HepG2 (cell line): ENCODE results near the gene STIM2. TPM values are rescaled to one million over a fixed set of nuclear protein-coding genes. Genes with fewer than 3 reads are reported as not detected.

ENCODE experiments used
- ATAC-seq: fragments of 200-7000 bp; cut with Tn5 transposase; 3 replicates; pipeline ENCODE4 v1.9.1; 2020; ENCODE audit warnings: mild to moderate bottlenecking, moderate library complexity
- BruUV-seq: library from RNA; stranded (reverse); fragments of 400-500 nt; replicated peaks from 2 replicates; lab custom pipeline; 2021; lab: Mats Ljungman, UMichigan
- CTCF ChIA-PET: fragments of 300-600 bp; formaldehyde crosslinking; extraction: SDS; loops from one replicate; lab custom pipeline; 2021; ENCODE audit warnings: low total read pairs, inconsistent platforms, low intra/inter-chr PET ratio; lab: Yijun Ruan, JAX
- POLR2A ChIA-PET: fragments of 350-600 bp; sonication (Branson Sonifier 250); formaldehyde crosslinking; loops from one replicate; lab custom pipeline; 2020; ENCODE audit warnings: antibody characterized with exemption, inconsistent platforms; lab: Yijun Ruan, JAX
- DNase-seq: peaks from one replicate; pipeline ENCODE4 v3.0.0-alpha.2; 2015; ENCODE audit warnings: low spot score
- FAIRE-seq: peaks from 3 replicates; lab custom pipeline; 2011; peaks lifted over from hg19 to GRCh38; lab: Jason Lieb, UNC
- H2AFZ ChIP-seq: one replicate; pipeline ENCODE4 v1.6.1; 2011; ENCODE audit warnings: low read length, inconsistent platforms
- H3K27ac ChIP-seq: fragments of 300-600 bp; 3 replicates; pipeline ENCODE4 v1.8.0; 2011; ENCODE audit warnings: mixed run types, mild to moderate bottlenecking, mixed read lengths, low read length, inconsistent platforms; ENCODE audit not compliant: insufficient read depth; ENCODE audit errors: extremely low read length
- H3K27me3 ChIP-seq, 2 experiments: fragments of 200-600 bp in 1 of 2; 2 replicates in 1 of 2; 3 replicates in 1 of 2; pipeline versions ENCODE4 v1.6.0 to v1.8.0; 2011; ENCODE audit warnings: low read length in 2 of 2, mild to moderate bottlenecking in 2 of 2, moderate library complexity in 2 of 2, inconsistent platforms in 1 of 2; ENCODE audit not compliant: insufficient read depth in 2 of 2, control insufficient read depth in 1 of 2
- H3K36me3 ChIP-seq, 2 experiments: fragments of 200-600 bp in 1 of 2; replicated peaks in 1 of 2; 2 replicates in 1 of 2; 3 replicates in 1 of 2; pipeline versions ENCODE4 v1.5.1 to v1.8.0; 2011; ENCODE audit warnings: low read length in 2 of 2, inconsistent platforms in 1 of 2; ENCODE audit not compliant: insufficient read depth in 2 of 2, control insufficient read depth in 1 of 2
- H3K4me1 ChIP-seq: 2 replicates; pipeline ENCODE4 v1.5.1; 2012; ENCODE audit warnings: low read length, inconsistent platforms; ENCODE audit not compliant: insufficient read depth
- H3K4me2 ChIP-seq: 2 replicates; pipeline ENCODE4 v1.6.0; 2011; ENCODE audit warnings: low read depth, low read length, inconsistent platforms
- H3K4me3 ChIP-seq, 3 experiments: fragments of 200-600 bp in 1 of 3; sonication (generic), shearing (Covaris generic) in 1 of 3; replicated peaks in 1 of 3; 2 replicates each; pipeline ENCODE4 v1.5.1; 2011 to 2016; ENCODE audit warnings: low read length in 3 of 3, inconsistent platforms in 2 of 3, low read depth in 2 of 3, mild to moderate bottlenecking in 2 of 3, control low read depth in 1 of 3, mixed read lengths in 1 of 3; ENCODE audit not compliant: insufficient read depth in 1 of 3
- H3K79me2 ChIP-seq: one replicate; pipeline ENCODE4 v1.6.1; 2011; ENCODE audit warnings: low read length, inconsistent platforms; ENCODE audit not compliant: insufficient read depth
- H3K9ac ChIP-seq: 2 replicates; pipeline ENCODE4 v1.6.0; 2011; ENCODE audit warnings: mild to moderate bottlenecking, low read depth, low read length, inconsistent platforms; ENCODE audit not compliant: insufficient read depth
- H3K9me3 ChIP-seq: 2 replicates; pipeline ENCODE4 v1.5.1; 2012; ENCODE audit warnings: mild to moderate bottlenecking, low read length
- H4K20me1 ChIP-seq: 2 replicates; pipeline ENCODE4 v1.6.0; 2011; ENCODE audit warnings: inconsistent platforms, mild to moderate bottlenecking, low read length, moderate library complexity; ENCODE audit not compliant: insufficient read depth
- CEBPB ChIP-seq: IDR thresholded peaks from 2 replicates; pipeline ENCODE4 v1.6.1; 2011; ENCODE audit warnings: low read depth, low read length, improper control_type of control experiment, borderline replicate concordance
- HOXA5 ChIP-seq: sonication (generic); formaldehyde crosslinking; IDR thresholded peaks from 2 replicates; pipeline ENCODE4 v1.4.0; 2020; ENCODE audit warnings: missing genetic modification reagents
- KDM1A ChIP-seq: IDR thresholded peaks from 2 replicates; pipeline ENCODE4 v1.6.1; 2016; ENCODE audit warnings: missing compliant biosample characterization
- MTA3 ChIP-seq: sonication (generic); formaldehyde crosslinking; IDR thresholded peaks from 2 replicates; pipeline ENCODE4 v1.4.0; 2020; ENCODE audit warnings: missing genetic modification reagents
- PAWR ChIP-seq: sonication (generic); formaldehyde crosslinking; IDR thresholded peaks from 2 replicates; pipeline ENCODE4 v1.4.0; 2020; ENCODE audit warnings: missing genetic modification reagents, mild to moderate bottlenecking, borderline replicate concordance
- PAX8 ChIP-seq: sonication (generic); formaldehyde crosslinking; IDR thresholded peaks from 2 replicates; pipeline ENCODE4 v1.8.0; 2022; ENCODE audit warnings: mild to moderate bottlenecking, missing genetic modification reagents, borderline replicate concordance
- SMARCE1 ChIP-seq: fragments of 450-650 bp; IDR thresholded peaks from 2 replicates; pipeline ENCODE4 v1.6.1; 2017; ENCODE audit warnings: borderline replicate concordance
- TBX2 ChIP-seq: sonication (generic); formaldehyde crosslinking; IDR thresholded peaks from 2 replicates; pipeline ENCODE4 v1.5.0; 2020; ENCODE audit warnings: missing genetic modification reagents, mild to moderate bottlenecking, borderline replicate concordance
- ZFP37 ChIP-seq: sonication (generic); formaldehyde crosslinking; IDR thresholded peaks from 2 replicates; pipeline ENCODE4 v1.4.0; 2020; ENCODE audit warnings: missing genetic modification reagents, borderline replicate concordance
- ZFP41 ChIP-seq: sonication (generic); formaldehyde crosslinking; IDR thresholded peaks from 2 replicates; pipeline ENCODE4 v1.4.0; 2020; ENCODE audit warnings: mild to moderate bottlenecking, missing genetic modification reagents, borderline replicate concordance
- ZNF138 ChIP-seq: sonication (generic); formaldehyde crosslinking; IDR thresholded peaks from 2 replicates; pipeline ENCODE4 v1.5.0; 2020; ENCODE audit warnings: mild to moderate bottlenecking, low read depth, missing genetic modification reagents
- ZNF550 ChIP-seq: sonication (generic); formaldehyde crosslinking; IDR thresholded peaks from 2 replicates; pipeline ENCODE4 v1.4.0; 2020; ENCODE audit warnings: mild to moderate bottlenecking, missing genetic modification reagents, borderline replicate concordance
- ZNF749 ChIP-seq: sonication (generic); formaldehyde crosslinking; IDR thresholded peaks from 2 replicates; pipeline ENCODE4 v1.8.0; 2022; ENCODE audit warnings: mild to moderate bottlenecking, missing genetic modification reagents, moderate library complexity, borderline replicate concordance
- ZNF790 ChIP-seq: sonication (generic); formaldehyde crosslinking; IDR thresholded peaks from 2 replicates; pipeline ENCODE4 v1.8.0; 2022; ENCODE audit warnings: missing genetic modification reagents, mild to moderate bottlenecking, borderline replicate concordance
- ZNF800 ChIP-seq: sonication (generic); formaldehyde crosslinking; IDR thresholded peaks from 2 replicates; pipeline ENCODE4 v1.4.0; 2020; ENCODE audit warnings: missing genetic modification reagents
- ZSCAN20 ChIP-seq: sonication (generic); formaldehyde crosslinking; IDR thresholded peaks from 2 replicates; pipeline ENCODE4 v1.4.0; 2020; ENCODE audit warnings: missing genetic modification reagents, mild to moderate bottlenecking, borderline replicate concordance
- WGBS: methylation state at CpG from one replicate; pipeline ENCODE4 v1.1.6; 2017; ENCODE audit warnings: low lambda C conversion rate; 5-methylcytosine and 5-hydroxymethylcytosine counted together
- in situ Hi-C: cut with HindIII; loops from 2 replicates; pipeline ENCODE4 v1.10.0; 2017; ENCODE audit warnings: low pct_unique_long_range_greater_than_20kb; ENCODE audit not compliant: extremely low pct_ligation_motif_present
- intact Hi-C: fragments of 100-400 bp; cut with micrococcal nuclease; formaldehyde crosslinking; loops from one replicate; pipeline ENCODE4 v1.10.0; 2022; ENCODE audit not compliant: unreplicated experiment
- polyA plus RNA-seq, 8 experiments: library from polyadenylated mRNA; depleted of rRNA in 3 of 8; stranded (reverse) in 7 of 8; unstranded in 1 of 8; fragments of >200 nt; fragmentation: Illumina TruSeq in 4 of 8; extraction: Trizol in 4 of 8; gene quantifications; 2 replicates each; pipeline versions ENCODE4 v1.2.1 to v1.2.3, GENCODE V29; 2011 to 2016; ENCODE audit warnings: low read depth in 4 of 8, missing spikeins in 1 of 8, mixed read lengths in 1 of 8; ENCODE audit not compliant: insufficient read depth in 1 of 8
- total RNA-seq, 5 experiments: library from RNA; depleted of rRNA; stranded (reverse); fragments of >200 nt; fragmentation: Illumina TruSeq; extraction: Trizol; gene quantifications; 2 replicates each; pipeline ENCODE4 v1.2.3, GENCODE V29; 2016; ENCODE audit warnings: low read depth in 1 of 5
- TF ChIP-seq, protein P1 (sequence below): sonication (generic); formaldehyde crosslinking; IDR thresholded peaks from 2 replicates; pipeline ENCODE4 v1.4.0; 2020; ENCODE audit warnings: missing genetic modification reagents
- TF ChIP-seq, protein P2 (sequence below): sonication (generic); formaldehyde crosslinking; IDR thresholded peaks from 2 replicates; pipeline ENCODE4 v1.4.0; 2020; ENCODE audit warnings: missing genetic modification reagents

Gene STIM2
- total and polyA plus RNA-seq, 2 of the 13 experiments (the other 11 are each of a cell fraction or from before 2014, with no cell fraction given): 19.3 to 19.4 TPM

- H4K20me1 ChIP-seq: no peaks in the 10 kb centered on the region
- 92% methylated on average over 3 of the region's 3 CpGs for WGBS
- no peak overlapping the region for H3K27ac ChIP-seq
- in situ Hi-C loops (no loop called here), intact Hi-C loops (no loop called here)
- ATAC-seq (no peak), FAIRE-seq (no peak), DNase-seq (no peak)
- H2AFZ ChIP-seq: no peak overlapping the region
- H3K27me3 ChIP-seq: no peaks in the 10 kb centered on the region
- H3K4me1 ChIP-seq: no peaks in the 10 kb centered on the region
- H3K4me2 ChIP-seq: no peak overlapping the region
- 0 out of 5 replicates have a peak, but pooled peaks cover 0 to 3% of the 10 kb centered on the region in 2 experiments for H3K36me3 ChIP-seq
- H3K9me3 ChIP-seq: no peaks in the 10 kb centered on the region
- no TSS peak for BruUV-seq
- H3K79me2 ChIP-seq: no peaks in the 10 kb centered on the region
- no peak overlapping the region for H3K9ac ChIP-seq
- ChIA-PET CTCF (no interaction called here), POLR2A (no interaction called here)
- TF ChIP-seq ZNF790 (CRISPR knock-in tag) (no peak), TBX2 (CRISPR knock-in tag) (no peak), PAWR (CRISPR knock-in tag) (no peak), ZNF800 (no peak), MTA3 (CRISPR knock-in tag) (no peak), PAX8 (CRISPR knock-in tag) (no peak), KDM1A (CRISPR knock-in tag) (no peak), ZNF138 (CRISPR knock-in tag) (no peak), HOXA5 (no peak), ZFP37 (CRISPR knock-in tag) (no peak), ZSCAN20 (no peak), ZNF550 (no peak), ZFP41 (no peak), ZNF749 (CRISPR knock-in tag) (no peak), SMARCE1 (no peak), CEBPB (no peak)
- TF ChIP-seq, protein P1, sequence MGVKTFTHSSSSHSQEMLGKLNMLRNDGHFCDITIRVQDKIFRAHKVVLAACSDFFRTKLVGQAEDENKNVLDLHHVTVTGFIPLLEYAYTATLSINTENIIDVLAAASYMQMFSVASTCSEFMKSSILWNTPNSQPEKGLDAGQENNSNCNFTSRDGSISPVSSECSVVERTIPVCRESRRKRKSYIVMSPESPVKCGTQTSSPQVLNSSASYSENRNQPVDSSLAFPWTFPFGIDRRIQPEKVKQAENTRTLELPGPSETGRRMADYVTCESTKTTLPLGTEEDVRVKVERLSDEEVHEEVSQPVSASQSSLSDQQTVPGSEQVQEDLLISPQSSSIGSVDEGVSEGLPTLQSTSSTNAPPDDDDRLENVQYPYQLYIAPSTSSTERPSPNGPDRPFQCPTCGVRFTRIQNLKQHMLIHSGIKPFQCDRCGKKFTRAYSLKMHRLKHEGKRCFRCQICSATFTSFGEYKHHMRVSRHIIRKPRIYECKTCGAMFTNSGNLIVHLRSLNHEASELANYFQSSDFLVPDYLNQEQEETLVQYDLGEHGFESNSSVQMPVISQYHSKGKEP (CRISPR knock-in tag): no peak
- TF ChIP-seq, protein P2, sequence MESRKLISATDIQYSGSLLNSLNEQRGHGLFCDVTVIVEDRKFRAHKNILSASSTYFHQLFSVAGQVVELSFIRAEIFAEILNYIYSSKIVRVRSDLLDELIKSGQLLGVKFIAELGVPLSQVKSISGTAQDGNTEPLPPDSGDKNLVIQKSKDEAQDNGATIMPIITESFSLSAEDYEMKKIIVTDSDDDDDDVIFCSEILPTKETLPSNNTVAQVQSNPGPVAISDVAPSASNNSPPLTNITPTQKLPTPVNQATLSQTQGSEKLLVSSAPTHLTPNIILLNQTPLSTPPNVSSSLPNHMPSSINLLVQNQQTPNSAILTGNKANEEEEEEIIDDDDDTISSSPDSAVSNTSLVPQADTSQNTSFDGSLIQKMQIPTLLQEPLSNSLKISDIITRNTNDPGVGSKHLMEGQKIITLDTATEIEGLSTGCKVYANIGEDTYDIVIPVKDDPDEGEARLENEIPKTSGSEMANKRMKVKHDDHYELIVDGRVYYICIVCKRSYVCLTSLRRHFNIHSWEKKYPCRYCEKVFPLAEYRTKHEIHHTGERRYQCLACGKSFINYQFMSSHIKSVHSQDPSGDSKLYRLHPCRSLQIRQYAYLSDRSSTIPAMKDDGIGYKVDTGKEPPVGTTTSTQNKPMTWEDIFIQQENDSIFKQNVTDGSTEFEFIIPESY (CRISPR knock-in tag): no peak
- no peak overlapping the region for H3K4me3 ChIP-seq
Observed at GRCh38 chr4:26993539-26993938, 132.9 kb downstream of the STIM2 start.
